HL-60 (cell line): ENCODE results near the gene SLC16A12.

ENCODE experiments used
- DNase-seq, 2 experiments: peaks; one replicate each; pipeline ENCODE4 v3.0.0-alpha.2; 2010 to 2020; ENCODE audit warnings: low read depth in 1 of 2, low spot score in 1 of 2
- H3K27ac ChIP-seq: fragments of 250-450 bp; sonication (Bioruptor Pico); replicated peaks from 2 replicates; pipeline ENCODE4 v1.5.1; 2020; ENCODE audit warnings: mild to moderate bottlenecking, moderate library complexity
- H3K27me3 ChIP-seq: fragments of 250-450 bp; sonication (Bioruptor Pico); 2 replicates; pipeline ENCODE4 v1.5.1; 2021; ENCODE audit warnings: mild to moderate bottlenecking, moderate library complexity; ENCODE audit not compliant: insufficient read depth, poor library complexity, severe bottlenecking
- H3K4me3 ChIP-seq: replicated peaks from 2 replicates; pipeline ENCODE4 v1.5.1; 2011; ENCODE audit warnings: mild to moderate bottlenecking, control low read depth, low read length; ENCODE audit not compliant: insufficient read depth
- GABPA ChIP-seq: IDR thresholded peaks from 2 replicates; pipeline ENCODE4 v1.6.1; 2012; ENCODE audit warnings: low read depth
- POLR2AphosphoS5 ChIP-seq: IDR thresholded peaks from 2 replicates; pipeline ENCODE4 v1.6.1; 2012; ENCODE audit warnings: low read depth
- SPI1 ChIP-seq: IDR thresholded peaks from 2 replicates; pipeline ENCODE4 v1.6.1; 2012; ENCODE audit warnings: low read depth, mild to moderate bottlenecking, borderline replicate concordance
- TF ChIP-seq, protein P1 (sequence below): IDR thresholded peaks from 2 replicates; pipeline ENCODE4 v1.6.1; 2012; ENCODE audit warnings: low read depth; ENCODE audit not compliant: insufficient replicate concordance
- TF ChIP-seq, protein P2 (sequence below): IDR thresholded peaks from one replicate; pipeline ENCODE4 v1.5.1; 2011; ENCODE audit warnings: low read length, control low read depth, inconsistent platforms; ENCODE audit not compliant: insufficient read depth

The SLC16A12 gene

DNA sequence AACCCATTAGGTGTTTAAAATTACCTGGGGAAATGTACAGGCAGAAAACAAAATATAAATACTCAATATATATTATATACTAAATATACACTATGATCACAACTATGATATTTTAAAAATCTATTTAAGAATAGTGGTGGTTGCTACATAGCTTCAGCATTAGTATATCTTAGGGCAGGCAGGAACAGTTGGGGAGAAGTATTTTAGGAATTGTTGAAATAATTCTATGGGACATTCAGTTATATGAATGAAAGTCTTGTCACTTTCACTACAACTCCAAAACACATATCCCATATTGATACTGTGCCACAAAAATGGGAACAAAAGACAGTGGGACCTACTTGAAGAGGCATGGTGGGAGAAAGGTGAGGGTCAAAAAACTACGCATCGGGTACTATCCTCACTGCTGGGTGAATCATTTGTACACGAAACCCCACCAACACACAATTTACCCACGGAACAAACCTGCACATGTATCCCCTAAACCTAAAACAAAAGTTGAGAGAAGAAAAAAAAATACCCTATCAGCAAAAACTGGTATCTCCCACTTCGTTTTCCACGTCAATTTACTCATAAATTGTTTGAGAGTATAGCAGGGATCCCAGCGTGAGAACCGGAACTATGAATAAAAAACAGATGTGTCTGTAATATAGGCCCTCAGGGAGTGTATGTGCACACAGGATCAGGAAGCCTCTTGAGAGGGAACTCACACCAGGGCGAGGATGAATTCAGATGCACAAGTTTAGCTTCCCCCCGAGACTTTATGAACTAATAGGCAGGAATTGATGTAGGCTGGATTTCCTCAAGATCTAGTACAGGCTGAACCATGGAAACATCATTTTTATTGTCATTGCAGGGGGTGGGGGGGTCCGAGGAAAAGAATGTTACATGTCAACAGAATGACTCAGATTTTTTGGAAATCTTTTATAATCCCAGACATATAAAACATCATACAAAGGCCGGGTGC, 16.2 kb downstream of the SLC16A12 start:
- no peak overlapping the region for H3K27ac ChIP-seq
- H3K4me3 ChIP-seq, result no peak overlapping the region
- no peaks in the 10 kb centered on the region for H3K27me3 ChIP-seq
- no peak for DNase-seq
- no peak for TF ChIP-seq GABPA

DNA sequence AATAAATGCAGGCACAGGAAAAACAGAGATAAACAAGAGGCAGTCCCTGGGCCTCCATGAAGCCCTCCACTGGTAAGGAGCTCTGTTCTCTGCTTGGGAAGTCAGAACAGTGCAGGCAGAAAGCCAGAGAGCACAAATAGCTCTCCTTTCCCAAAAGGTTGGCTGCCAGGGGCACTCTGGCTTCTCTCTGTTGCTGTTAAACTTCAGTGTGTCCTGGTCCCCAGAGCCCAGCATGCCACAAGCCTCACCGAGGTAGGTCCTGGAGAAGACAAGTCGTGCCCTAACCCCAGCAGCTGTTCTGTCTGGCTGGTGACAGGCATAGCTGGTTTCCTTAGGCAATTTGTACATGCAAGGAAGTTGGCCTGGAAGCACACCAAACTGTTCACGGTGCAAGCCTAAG, 17.3 kb downstream of the SLC16A12 start:
- H3K27ac ChIP-seq, result no peak overlapping the region
- TF ChIP-seq, protein P1, sequence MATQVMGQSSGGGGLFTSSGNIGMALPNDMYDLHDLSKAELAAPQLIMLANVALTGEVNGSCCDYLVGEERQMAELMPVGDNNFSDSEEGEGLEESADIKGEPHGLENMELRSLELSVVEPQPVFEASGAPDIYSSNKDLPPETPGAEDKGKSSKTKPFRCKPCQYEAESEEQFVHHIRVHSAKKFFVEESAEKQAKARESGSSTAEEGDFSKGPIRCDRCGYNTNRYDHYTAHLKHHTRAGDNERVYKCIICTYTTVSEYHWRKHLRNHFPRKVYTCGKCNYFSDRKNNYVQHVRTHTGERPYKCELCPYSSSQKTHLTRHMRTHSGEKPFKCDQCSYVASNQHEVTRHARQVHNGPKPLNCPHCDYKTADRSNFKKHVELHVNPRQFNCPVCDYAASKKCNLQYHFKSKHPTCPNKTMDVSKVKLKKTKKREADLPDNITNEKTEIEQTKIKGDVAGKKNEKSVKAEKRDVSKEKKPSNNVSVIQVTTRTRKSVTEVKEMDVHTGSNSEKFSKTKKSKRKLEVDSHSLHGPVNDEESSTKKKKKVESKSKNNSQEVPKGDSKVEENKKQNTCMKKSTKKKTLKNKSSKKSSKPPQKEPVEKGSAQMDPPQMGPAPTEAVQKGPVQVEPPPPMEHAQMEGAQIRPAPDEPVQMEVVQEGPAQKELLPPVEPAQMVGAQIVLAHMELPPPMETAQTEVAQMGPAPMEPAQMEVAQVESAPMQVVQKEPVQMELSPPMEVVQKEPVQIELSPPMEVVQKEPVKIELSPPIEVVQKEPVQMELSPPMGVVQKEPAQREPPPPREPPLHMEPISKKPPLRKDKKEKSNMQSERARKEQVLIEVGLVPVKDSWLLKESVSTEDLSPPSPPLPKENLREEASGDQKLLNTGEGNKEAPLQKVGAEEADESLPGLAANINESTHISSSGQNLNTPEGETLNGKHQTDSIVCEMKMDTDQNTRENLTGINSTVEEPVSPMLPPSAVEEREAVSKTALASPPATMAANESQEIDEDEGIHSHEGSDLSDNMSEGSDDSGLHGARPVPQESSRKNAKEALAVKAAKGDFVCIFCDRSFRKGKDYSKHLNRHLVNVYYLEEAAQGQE, result no peak
- TF ChIP-seq GABPA, result no peak
- no peak for TF ChIP-seq POLR2AphosphoS5
- TF ChIP-seq SPI1, result no peak
- TF ChIP-seq, protein P2, sequence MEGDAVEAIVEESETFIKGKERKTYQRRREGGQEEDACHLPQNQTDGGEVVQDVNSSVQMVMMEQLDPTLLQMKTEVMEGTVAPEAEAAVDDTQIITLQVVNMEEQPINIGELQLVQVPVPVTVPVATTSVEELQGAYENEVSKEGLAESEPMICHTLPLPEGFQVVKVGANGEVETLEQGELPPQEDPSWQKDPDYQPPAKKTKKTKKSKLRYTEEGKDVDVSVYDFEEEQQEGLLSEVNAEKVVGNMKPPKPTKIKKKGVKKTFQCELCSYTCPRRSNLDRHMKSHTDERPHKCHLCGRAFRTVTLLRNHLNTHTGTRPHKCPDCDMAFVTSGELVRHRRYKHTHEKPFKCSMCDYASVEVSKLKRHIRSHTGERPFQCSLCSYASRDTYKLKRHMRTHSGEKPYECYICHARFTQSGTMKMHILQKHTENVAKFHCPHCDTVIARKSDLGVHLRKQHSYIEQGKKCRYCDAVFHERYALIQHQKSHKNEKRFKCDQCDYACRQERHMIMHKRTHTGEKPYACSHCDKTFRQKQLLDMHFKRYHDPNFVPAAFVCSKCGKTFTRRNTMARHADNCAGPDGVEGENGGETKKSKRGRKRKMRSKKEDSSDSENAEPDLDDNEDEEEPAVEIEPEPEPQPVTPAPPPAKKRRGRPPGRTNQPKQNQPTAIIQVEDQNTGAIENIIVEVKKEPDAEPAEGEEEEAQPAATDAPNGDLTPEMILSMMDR, result no peak
- H3K27me3 ChIP-seq, result no peaks in the 10 kb centered on the region
- no peak for DNase-seq
- H3K4me3 ChIP-seq, result no peak overlapping the region

DNA sequence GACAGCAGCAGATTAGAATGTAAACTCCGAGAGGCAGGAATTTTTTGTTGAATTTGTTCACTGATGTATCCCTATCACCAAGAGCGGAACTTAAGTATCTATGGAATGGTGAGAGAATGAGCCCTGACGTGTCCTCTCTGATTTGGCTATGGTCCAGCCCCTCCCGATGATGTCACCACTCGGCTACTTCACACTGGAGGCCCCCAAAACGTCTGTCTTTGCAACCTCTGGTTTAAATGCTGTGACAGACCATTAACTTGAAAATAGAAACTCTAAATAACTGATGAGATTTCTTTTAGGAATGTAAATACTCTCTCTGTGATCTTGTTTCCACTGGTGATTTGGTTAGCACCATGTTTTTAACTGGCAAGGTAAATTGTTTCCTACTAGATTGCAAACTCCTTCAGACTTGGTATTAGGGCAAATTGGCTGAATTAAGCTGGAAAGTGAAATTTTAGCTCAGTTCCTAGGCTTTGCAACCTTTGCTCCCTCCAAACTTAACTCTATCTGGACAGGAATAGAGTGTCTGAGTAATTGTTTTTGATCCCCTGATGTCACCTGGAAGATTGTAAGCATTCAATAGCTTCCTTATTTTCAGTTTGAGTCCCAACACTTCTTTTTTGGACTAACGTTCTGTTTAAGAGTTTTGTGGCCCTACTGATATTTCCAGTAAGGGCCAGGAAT, 19.1 kb downstream of the SLC16A12 start:
- no peaks in the 10 kb centered on the region for H3K27me3 ChIP-seq
- no peak for TF ChIP-seq SPI1
- no peak for DNase-seq
- no peak overlapping the region for H3K27ac ChIP-seq
- no peak overlapping the region for H3K4me3 ChIP-seq

DNA sequence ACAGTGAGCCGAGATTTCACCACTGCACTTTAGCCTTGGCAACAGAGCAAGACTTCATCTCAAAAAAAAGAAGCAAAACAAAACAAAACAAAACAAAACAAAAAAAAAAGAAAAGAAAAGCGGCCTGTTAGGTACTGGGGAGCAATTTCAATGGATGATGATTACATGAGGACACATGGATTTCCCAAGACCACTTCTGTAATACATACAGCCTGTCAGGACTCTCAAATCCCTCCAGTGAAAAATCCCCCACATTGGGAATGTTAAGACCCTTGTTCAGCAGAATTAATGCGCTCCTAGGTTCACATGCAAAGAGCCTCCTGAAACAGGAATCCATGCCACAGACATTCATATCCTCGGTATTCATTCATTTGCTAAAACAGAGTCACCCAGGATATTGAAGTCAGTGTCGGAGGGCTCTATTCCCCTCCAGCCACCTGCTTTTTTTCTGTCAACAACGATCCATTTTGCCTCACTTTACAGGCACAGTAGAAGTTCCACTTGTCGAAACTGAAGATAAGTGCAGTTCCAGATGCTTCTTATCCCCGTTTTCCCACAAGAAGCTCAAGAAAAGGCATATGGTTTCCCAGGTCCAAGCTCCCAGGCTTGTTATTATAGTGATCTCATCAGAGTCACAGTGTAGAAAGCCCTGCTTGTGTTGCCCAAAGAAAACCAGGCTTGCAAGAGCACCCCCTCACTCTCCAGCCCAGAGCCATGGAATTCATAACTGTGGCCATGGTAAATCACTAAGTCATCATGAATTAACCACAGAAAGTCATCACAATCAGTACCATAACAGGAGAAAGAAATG, 20.2 kb downstream of the SLC16A12 start:
- Histone ChIP-seq H3K27ac (no peak overlapping the region), H3K27me3 (no peaks in the 10 kb centered on the region), H3K4me3 (no peak overlapping the region)
- no peak for DNase-seq
- TF ChIP-seq, protein P2, result no peak
- TF ChIP-seq SPI1 (no peak), POLR2AphosphoS5 (no peak), GABPA (no peak)
- TF ChIP-seq, protein P1, result no peak
